ENCODE data around the gene DBH. TPM values are rescaled to one million over a fixed set of nuclear protein-coding genes. Genes with fewer than 3 reads are reported as not detected.
A peak's percentile ranks its signal among the peaks of the same experiment; 100 is the strongest.

Gene DBH
- total and polyA plus RNA-seq, 12 donors, result 0.24 to 234 (median 19.6) TPM; not detected in 1

DNA sequence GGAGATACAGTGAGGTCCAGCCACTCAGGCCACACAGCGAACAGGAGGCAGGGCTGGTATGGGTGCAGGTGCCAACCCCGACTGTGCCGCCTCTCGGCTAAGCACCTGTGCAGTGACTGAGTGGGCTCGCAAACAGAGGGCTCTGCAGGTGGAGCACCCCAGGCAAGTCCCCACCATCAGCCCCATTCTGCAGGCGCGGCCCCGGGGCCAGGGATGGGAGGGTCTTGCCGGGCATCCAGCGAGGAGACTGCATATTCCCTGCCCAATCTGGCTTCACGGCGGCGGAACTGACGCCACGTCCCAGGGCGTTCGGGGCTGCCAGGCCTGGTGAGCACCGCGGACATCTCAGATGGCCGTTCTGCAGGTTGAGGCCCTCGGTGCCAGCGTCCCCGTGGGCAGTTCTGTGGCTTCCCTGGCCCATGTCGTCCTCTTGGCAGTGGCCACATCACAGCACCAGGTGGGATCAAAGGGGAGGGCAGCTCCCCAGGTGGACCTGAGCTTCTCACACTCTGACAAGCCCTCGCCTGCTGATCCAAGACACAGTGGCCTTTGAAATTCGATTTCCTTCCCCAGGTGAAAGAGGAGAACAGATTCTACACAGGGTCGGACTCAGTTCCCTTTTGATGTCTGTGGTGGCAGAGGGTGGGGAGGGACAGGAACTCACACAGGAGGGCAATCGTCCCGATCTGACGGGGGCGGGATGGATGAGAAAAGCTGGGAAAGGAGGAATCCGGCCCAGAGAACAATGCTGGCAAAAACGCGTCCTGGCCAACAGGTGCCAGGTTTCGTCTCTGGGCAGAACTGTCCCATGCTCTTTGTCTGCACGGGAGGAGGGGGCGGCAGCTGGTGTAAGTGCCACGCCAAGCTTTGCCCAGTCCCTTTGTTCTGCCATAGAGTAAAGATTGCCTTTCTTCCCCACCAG, 18.8 kb downstream of the DBH start:
- intact Hi-C loops (cut with DNase I), result no loop called here

DNA sequence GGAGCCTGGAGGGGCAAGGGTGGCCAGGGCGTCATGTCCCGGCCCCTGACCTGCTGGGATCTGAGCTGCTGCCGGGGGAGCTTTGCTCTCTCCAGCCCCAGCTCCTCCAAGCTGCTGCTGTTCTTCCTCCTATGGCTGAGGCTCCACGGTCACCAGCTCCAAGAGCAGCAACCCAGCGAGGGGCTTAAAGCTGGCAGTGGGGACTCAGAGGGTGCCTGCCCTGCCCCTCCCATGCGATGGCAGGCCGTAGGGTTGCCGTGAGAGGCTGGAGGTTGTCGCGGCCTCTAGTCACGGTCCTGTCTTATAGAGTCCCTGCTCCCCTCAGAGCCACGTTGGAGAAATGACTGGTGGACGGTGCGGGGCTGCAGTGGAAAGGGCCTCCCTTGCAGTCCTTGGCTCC, 19.5 kb downstream of the DBH start:
- no peak for TF ChIP-seq POLR2A (IDR thresholded peaks at IDR 0.05)
- TF ChIP-seq, protein P1, sequence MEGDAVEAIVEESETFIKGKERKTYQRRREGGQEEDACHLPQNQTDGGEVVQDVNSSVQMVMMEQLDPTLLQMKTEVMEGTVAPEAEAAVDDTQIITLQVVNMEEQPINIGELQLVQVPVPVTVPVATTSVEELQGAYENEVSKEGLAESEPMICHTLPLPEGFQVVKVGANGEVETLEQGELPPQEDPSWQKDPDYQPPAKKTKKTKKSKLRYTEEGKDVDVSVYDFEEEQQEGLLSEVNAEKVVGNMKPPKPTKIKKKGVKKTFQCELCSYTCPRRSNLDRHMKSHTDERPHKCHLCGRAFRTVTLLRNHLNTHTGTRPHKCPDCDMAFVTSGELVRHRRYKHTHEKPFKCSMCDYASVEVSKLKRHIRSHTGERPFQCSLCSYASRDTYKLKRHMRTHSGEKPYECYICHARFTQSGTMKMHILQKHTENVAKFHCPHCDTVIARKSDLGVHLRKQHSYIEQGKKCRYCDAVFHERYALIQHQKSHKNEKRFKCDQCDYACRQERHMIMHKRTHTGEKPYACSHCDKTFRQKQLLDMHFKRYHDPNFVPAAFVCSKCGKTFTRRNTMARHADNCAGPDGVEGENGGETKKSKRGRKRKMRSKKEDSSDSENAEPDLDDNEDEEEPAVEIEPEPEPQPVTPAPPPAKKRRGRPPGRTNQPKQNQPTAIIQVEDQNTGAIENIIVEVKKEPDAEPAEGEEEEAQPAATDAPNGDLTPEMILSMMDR (IDR thresholded peaks at IDR 0.05), result no peak
- no peak for DNase-seq
- Histone ChIP-seq H3K4me1 (replicated peaks in 1 of 2) (peaks cover 0 to 9% of the 10 kb centered on the region in 2 donors), H3K9me3 (replicated peaks in 1 of 3) (no peaks in the 10 kb centered on the region), H3K36me3 (replicated peaks in 1 of 2) (no peaks in the 10 kb centered on the region), H3K27ac (no peak overlapping the region), H3K27me3 (peaks cover 12% of the 10 kb centered on the region), H3K4me3 (no peak overlapping the region)
- WGBS, 4 donors, result 39 to 84% (median 64%) methylated on average over 9 to 14 of the region's 14 CpGs
- intact Hi-C loops (cut with DNase I), result no loop called here

More for the DNA sequence above, 18.8 kb downstream of the DBH start:
- no peak for TF ChIP-seq POLR2A (IDR thresholded peaks at IDR 0.05)
- TF ChIP-seq, protein P1 (IDR thresholded peaks at IDR 0.05), result no peak
- Histone ChIP-seq H3K36me3 (replicated peaks in 1 of 2) (no peaks in the 10 kb centered on the region), H3K27ac (no peak overlapping the region), H3K4me3 (no peak overlapping the region), H3K4me1 (replicated peaks in 1 of 2) (peaks cover 0 to 9% of the 10 kb centered on the region in 2 donors), H3K9me3 (replicated peaks in 1 of 3) (no peaks in the 10 kb centered on the region), H3K27me3 (peaks cover 12% of the 10 kb centered on the region)
- DNase-seq, result no peak
- WGBS, 4 donors, result 60 to 69% (median 63%) methylated on average over 24 to 38 of the region's 38 CpGs

DNA sequence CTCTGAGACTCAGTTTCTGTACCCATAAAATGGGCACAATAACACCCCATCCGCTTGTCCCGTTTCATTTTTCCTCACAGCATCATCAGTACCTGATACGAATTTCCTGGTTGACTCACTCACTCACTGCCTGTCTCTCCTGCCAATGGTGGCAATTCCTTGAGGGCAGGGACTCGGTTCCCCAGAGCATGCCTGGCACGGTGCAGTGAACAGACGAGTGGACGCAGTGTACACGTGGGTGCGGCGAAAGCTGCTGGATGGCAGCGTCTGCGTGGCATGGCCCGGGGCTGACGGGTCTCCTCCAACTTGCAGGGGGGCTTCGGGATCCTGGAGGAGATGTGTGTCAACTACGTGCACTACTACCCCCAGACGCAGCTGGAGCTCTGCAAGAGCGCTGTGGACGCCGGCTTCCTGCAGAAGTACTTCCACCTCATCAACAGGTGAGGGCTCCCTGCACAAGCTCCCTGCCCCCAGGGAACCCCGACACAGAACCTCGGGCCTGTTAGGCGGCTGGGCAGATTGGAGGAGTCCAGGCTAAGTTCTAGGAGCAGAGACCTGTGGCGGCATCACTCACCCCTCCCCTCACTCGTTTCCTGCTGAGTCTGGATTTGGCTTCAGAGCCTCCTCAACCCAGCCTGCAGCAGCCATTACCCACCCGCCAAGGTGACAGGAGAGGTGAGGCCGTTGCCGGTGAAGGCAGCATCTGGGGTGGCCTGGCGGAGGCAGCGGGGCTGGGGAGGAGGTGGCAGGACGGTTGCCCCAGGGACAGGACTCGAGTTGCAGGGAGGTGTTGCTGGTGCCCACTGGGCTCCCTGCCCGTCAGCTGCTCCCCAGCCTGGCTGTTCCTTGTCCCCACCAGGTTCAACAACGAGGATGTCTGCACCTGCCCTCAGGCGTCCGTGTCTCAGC, 20.3 kb downstream of the DBH start:
- peaks cover 12% of the 10 kb centered on the region for H3K27me3 ChIP-seq
- 66 to 72% (median 69%) methylated on average over 28 to 36 of the region's 36 CpGs for WGBS, 4 donors
- intact Hi-C loops (cut with DNase I), result no loop called here
- H3K4me1 ChIP-seq (replicated peaks in 1 of 2), result peaks cover 0 to 9% of the 10 kb centered on the region in 2 donors
- no peak overlapping the region for H3K27ac ChIP-seq
- no peaks in the 10 kb centered on the region for H3K9me3 ChIP-seq (replicated peaks in 1 of 3)
- H3K36me3 ChIP-seq (replicated peaks in 1 of 2), result no peaks in the 10 kb centered on the region
- DNase-seq, result no peak
- no peak overlapping the region for H3K4me3 ChIP-seq
- TF ChIP-seq, protein P1 (IDR thresholded peaks at IDR 0.05), result no peak
- TF ChIP-seq POLR2A (IDR thresholded peaks at IDR 0.05), result no peak

DNA sequence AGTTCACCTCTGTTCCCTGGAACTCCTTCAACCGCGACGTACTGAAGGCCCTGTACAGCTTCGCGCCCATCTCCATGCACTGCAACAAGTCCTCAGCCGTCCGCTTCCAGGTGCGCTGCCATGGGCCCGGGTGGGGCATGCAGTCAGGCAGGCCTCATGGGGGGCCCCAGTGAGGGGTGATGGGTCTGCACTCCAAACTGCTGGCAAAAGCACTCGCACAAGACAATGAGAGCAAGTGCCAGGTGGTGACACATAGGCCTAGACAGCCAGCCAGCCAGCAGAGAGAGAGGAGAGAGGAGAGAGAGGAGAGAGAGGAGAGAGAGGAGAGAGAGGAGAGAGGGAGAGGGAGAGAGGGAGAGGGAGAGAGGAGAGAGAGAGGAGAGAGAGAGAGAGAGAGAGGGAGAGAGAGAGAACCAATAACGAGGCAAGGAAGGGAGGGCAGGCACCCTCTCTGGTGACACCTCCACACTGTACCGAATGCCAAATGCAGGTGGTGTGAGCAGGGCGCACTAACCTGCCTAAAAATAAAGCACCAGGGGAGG, 21.0 kb downstream of the DBH start:
- intact Hi-C loops (cut with DNase I), result no loop called here
- WGBS, 4 donors, result 69 to 80% (median 75%) methylated on average over 13 of the region's 13 CpGs
- H3K9me3 ChIP-seq (replicated peaks in 1 of 3), result no peaks in the 10 kb centered on the region
- H3K36me3 ChIP-seq (replicated peaks in 1 of 2), result no peaks in the 10 kb centered on the region
- H3K27me3 ChIP-seq, result peaks cover 12% of the 10 kb centered on the region
- no peak overlapping the region for H3K4me3 ChIP-seq
- DNase-seq, result peak in 3 of 7 donors; percentile 33 to 42 (median 37)
- peaks cover 0 to 9% of the 10 kb centered on the region in 2 donors for H3K4me1 ChIP-seq (replicated peaks in 1 of 2)
- TF ChIP-seq, protein P1 (IDR thresholded peaks at IDR 0.05), result peak in 4 of 6 experiments; percentile 20 to 61 (median 50)
- TF ChIP-seq POLR2A (IDR thresholded peaks at IDR 0.05), result no peak
- H3K27ac ChIP-seq, result no peak overlapping the region

All from adrenal gland (tissue), 12 donors.